Measurements from ENCODE around the gene INTS11.

The INTS11 gene

GRCh38 chr1:1281533-1282321, 42.7 kb downstream of the INTS11 start:
- DNase-seq = no peak

- DNase-seq = no peak
Measured at GRCh38 chr1:1280782-1281481, 43.5 kb downstream of the INTS11 start.

- no peak for DNase-seq
Measured at GRCh38 chr1:1279028-1279427, 45.4 kb downstream of the INTS11 start.

DNA sequence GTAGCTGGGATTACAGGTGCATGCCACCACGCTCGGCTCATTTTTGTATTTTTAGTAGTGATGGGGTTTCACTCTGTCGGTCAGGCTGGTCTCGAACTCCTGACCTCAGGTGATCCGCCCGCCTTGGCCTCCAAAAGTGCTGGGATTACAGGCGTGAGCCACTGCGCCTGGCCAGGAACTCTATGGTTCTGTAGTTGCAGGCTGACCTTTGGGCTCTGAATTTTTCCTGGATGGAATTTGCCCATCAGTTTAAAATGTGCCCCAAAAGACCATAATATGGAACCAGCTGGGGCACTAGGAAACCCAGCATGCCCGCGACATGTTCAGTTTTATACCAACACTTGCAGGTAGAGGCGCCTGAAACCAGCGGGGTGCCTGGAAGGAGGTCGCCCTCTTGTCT, 45.8 kb downstream of the INTS11 start:
- DNase-seq = no peak

DNA sequence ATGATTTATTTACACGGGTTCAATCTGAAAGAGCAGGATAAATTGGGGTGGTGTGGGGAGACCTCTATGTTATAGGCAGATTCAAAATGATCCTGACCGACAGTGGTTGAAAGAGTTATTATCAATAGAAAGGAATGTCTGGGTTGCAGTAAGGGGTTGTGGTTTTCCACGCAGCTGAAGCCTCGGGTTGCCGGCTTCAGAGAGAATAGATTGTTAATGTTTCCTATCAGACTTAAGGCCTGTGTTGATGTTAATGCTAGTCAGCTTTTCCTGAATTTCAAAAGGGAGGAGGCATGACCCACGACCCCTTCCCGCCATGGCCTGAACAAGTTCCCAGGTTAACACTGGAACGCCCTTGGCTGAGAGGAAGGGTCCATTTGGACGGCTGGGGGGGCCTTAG, 48.6 kb downstream of the INTS11 start:
- no peak for DNase-seq

DNA sequence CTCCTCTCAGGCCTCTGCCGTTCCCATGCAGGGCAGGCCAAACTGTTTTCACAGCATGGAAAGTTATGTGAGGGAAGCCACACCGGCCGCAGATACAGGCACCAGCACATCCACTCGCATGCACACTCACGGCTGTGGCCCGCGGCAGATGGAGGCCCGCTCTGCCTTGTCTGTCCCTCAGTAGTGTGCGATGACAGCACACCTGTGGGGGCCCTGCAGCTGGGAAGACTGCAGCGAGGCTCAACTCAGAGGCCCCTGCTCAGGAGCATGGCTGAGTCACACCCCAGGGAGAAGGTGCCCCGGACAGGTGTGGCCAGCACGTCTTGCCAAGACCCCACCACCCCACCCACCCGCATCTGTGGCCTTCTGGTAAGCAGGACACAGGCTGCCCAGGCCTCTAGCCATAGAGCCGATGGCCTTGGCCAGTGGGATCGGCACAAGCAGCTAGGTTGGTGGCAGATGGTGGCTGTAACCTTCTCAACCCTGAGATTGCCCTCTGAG, 49.5 kb downstream of the INTS11 start:
- no peak for DNase-seq

GRCh38 chr1:1274299-1274930, 50.0 kb downstream of the INTS11 start:
- no peak for DNase-seq

GRCh38 chr1:1273512-1274298, 50.8 kb downstream of the INTS11 start, which contains the start of gene UBE2J2:
Gene UBE2J2 (minus strand): TSS chr1:1273854. CDS start chr1:1267992, 5,862 bp downstream.
- peak; percentile 93 for DNase-seq

DNA sequence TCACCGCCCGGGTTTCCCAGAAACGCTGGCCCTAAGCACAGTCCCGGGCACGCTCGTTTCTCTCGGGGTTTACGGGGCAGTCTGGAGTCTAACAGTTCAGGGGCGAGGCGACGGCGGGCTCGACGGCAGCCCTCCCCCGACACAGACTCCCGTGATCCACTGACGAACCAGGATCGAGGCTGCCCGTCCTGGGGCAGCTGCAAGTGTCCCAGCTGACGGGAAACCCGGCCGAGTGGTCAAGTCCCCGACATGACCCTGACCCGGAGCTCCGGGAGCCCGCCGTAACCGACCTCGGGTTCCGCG, 51.3 kb downstream of the INTS11 start:
- DNase-seq = no peak

- DNase-seq = no peak
Measured at GRCh38 chr1:1272341-1273208, 51.9 kb downstream of the INTS11 start.

- DNase-seq = no peak
Measured at GRCh38 chr1:1270813-1271212, 53.6 kb downstream of the INTS11 start.

GRCh38 chr1:1268284-1268682, 56.2 kb downstream of the INTS11 start:
- DNase-seq = no peak

DNA sequence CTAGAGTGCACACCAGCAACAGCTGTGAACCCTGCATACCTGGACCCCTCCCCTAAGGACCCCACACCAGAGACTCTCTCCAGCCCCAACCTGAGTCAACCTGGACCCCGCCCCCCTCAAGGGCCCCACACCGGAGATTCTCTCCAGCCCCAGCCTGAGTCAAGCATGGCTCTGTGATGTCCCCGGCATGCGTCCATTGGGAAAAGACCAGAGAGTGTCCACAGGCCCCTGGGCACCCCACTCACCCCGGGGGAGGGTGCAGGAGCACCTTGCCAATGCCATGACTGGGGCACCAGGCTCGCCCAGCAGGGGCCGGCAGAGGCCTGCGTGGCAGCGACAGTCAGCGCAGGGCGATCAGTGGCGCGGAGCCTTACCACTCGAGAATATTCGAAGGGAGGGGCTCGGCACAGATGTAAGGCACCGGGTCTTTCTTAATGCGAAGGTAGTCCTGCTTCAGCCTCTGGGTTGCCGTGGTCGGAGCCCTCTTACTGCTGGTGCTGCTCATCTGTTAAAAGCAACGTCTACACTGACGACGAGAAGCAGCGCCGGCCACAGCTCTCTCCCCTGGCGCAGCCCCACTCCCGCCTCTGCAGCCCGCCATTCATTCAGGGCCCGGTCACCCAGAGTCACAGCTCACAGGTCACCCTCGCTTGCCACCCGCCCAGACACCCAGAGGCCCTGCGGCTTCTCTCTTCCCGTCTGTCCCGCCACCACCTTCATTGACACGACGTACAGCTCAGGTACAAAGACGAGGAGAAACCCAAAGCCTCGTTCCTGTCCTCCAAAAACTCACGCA, 56.8 kb downstream of the INTS11 start:
- DNase-seq = no peak

- no peak for DNase-seq
Measured at GRCh38 chr1:1264868-1265272, 59.6 kb downstream of the INTS11 start.

DNA sequence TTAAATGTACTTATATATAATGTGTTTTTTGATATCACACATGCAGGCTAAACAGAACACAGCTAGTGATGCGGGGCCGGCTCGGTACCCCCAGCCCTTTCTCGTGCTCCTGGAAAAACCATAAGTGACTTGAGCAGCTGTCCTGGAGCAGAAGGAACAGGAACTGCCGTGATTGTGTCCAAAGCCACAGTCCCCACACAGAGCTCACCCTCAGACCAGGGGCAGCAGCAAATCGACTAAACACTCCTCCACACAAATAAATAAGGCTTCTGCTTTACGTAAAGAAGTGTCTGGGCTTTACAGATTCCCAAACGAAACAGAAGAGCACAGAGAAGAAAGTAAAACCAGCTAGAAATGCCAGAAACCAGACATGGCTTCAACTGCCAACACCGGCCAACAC, 60.4 kb downstream of the INTS11 start:
- no peak for DNase-seq

DNA sequence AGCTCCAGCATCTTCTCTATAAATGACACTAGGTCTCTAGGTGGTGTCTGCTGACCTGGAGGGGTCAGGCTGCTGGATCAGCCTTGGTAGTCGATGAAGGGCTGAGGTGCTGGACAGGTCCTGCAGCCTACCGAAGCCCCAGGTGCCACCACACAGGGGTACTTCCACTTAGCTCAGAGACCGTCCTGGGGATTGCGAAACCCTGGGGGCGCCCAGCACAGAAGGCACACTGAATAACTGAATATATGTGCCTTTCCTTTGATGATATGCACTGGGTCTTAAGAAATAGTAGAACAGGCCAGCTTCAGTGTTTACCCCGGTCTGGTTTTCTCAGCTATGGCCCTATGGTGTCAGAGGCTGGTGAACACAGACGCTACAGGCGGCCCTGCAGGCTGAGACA, 61.7 kb downstream of the INTS11 start:
- no peak for DNase-seq

GRCh38 chr1:1262071-1262470, 62.4 kb downstream of the INTS11 start:
- DNase-seq = no peak

Data from CD4-positive, alpha-beta T cell treated with Interleukin-21 for 1 hour (primary cell).